ENCODE results near the gene MTA2.

Gene MTA2

GRCh38 chr11:62645946-62646824 lies 44.5 kb upstream of the MTA2 start, which contains the start of gene GANAB:
Gene GANAB, minus strand, starts transcription at chr11:62646613. Its CDS starts 14 bp downstream, at chr11:62646599.
- peaks cover 62% of the 10 kb centered on the region for H3K36me3 ChIP-seq (ENCODE audit: insufficient read depth, insufficient read length, low read length)
- DNase-seq (ENCODE audit: low read depth, low spot score), result peak; percentile 97

GRCh38 chr11:62645671-62645945 lies 43.9 kb upstream of the MTA2 start:
- TF ChIP-seq ZNF274 (IDR thresholded peaks at IDR 0.05; ENCODE audit: low read depth, low read length) (no peak), YY1 (IDR thresholded peaks at IDR 0.05; ENCODE audit: insufficient read depth, insufficient read length) (no peak), SUZ12 (IDR thresholded peaks at IDR 0.05; ENCODE audit: extremely low read depth, insufficient read depth, insufficient read length) (no peak)
- Histone ChIP-seq H3K4me3 (ENCODE audit: insufficient read length, low read depth) (peak overlapping the region; percentile 93), H3K4me1 (ENCODE audit: insufficient read depth, insufficient read length) (peaks cover 6% of the 10 kb centered on the region)

More at GRCh38 chr11:62645946-62646824, 44.5 kb upstream of the MTA2 start, which contains the start of gene GANAB:
- Histone ChIP-seq H3K4me3 (ENCODE audit: insufficient read length, low read depth) (peak within 1 kb of the TSS; percentile 93), H3K27me3 (ENCODE audit: insufficient read depth, insufficient read length) (no peaks in the 10 kb centered on the region), H3K4me1 (ENCODE audit: insufficient read depth, insufficient read length) (peaks cover 6% of the 10 kb centered on the region), H3K9ac (ENCODE audit: insufficient read length, low read depth) (peak within 1 kb of the TSS; percentile 98), H3K9me3 (ENCODE audit: insufficient read depth, low read length) (no peaks in the 10 kb centered on the region)
- peak; percentile 87 for TF ChIP-seq YY1 (IDR thresholded peaks at IDR 0.05; ENCODE audit: insufficient read depth, insufficient read length)
- no peak for TF ChIP-seq ZNF274 (IDR thresholded peaks at IDR 0.05; ENCODE audit: low read depth, low read length)

GRCh38 chr11:62644220-62644619 lies 42.6 kb upstream of the MTA2 start:
- peaks cover 6% of the 10 kb centered on the region for H3K4me1 ChIP-seq (ENCODE audit: insufficient read depth, insufficient read length)

More at GRCh38 chr11:62645671-62645945, 43.9 kb upstream of the MTA2 start:
- no peaks in the 10 kb centered on the region for H3K27me3 ChIP-seq (ENCODE audit: insufficient read depth, insufficient read length)
- DNase-seq (ENCODE audit: low read depth, low spot score), result no peak
- peaks cover 60% of the 10 kb centered on the region for H3K36me3 ChIP-seq (ENCODE audit: insufficient read depth, insufficient read length, low read length)
- peak overlapping the region; percentile 98 for H3K9ac ChIP-seq (ENCODE audit: insufficient read length, low read depth)
- no peaks in the 10 kb centered on the region for H3K9me3 ChIP-seq (ENCODE audit: insufficient read depth, low read length)

GRCh38 chr11:62632492-62632891 lies 30.8 kb upstream of the MTA2 start:
- no peak for DNase-seq (ENCODE audit: low read depth, low spot score)
- H3K9me3 ChIP-seq (ENCODE audit: insufficient read depth, low read length), result no peaks in the 10 kb centered on the region
- TF ChIP-seq YY1 (IDR thresholded peaks at IDR 0.05; ENCODE audit: insufficient read depth, insufficient read length) (no peak), SUZ12 (IDR thresholded peaks at IDR 0.05; ENCODE audit: extremely low read depth, insufficient read depth, insufficient read length) (no peak), ZNF274 (IDR thresholded peaks at IDR 0.05; ENCODE audit: low read depth, low read length) (no peak)
- peaks cover 94% of the 10 kb centered on the region for H3K36me3 ChIP-seq (ENCODE audit: insufficient read depth, insufficient read length, low read length)
- no peaks in the 10 kb centered on the region for H3K27me3 ChIP-seq (ENCODE audit: insufficient read depth, insufficient read length)
- H3K4me3 ChIP-seq (ENCODE audit: insufficient read length, low read depth), result no peak overlapping the region
- peaks cover 3% of the 10 kb centered on the region for H3K4me1 ChIP-seq (ENCODE audit: insufficient read depth, insufficient read length)
- H3K9ac ChIP-seq (ENCODE audit: insufficient read length, low read depth), result no peak overlapping the region

More at GRCh38 chr11:62644220-62644619, 42.6 kb upstream of the MTA2 start:
- Histone ChIP-seq H3K36me3 (ENCODE audit: insufficient read depth, insufficient read length, low read length) (peaks cover 58% of the 10 kb centered on the region), H3K27me3 (ENCODE audit: insufficient read depth, insufficient read length) (no peaks in the 10 kb centered on the region), H3K9me3 (ENCODE audit: insufficient read depth, low read length) (no peaks in the 10 kb centered on the region), H3K4me3 (ENCODE audit: insufficient read length, low read depth) (no peak overlapping the region), H3K9ac (ENCODE audit: insufficient read length, low read depth) (no peak overlapping the region)
- no peak for TF ChIP-seq YY1 (IDR thresholded peaks at IDR 0.05; ENCODE audit: insufficient read depth, insufficient read length)
- no peak for DNase-seq (ENCODE audit: low read depth, low spot score)

GRCh38 chr11:62627713-62628112 lies 26.0 kb upstream of the MTA2 start:
- TF ChIP-seq ZNF274 (IDR thresholded peaks at IDR 0.05; ENCODE audit: low read depth, low read length) (no peak), YY1 (IDR thresholded peaks at IDR 0.05; ENCODE audit: insufficient read depth, insufficient read length) (no peak), SUZ12 (IDR thresholded peaks at IDR 0.05; ENCODE audit: extremely low read depth, insufficient read depth, insufficient read length) (no peak)
- no peak for DNase-seq (ENCODE audit: low read depth, low spot score)
- H3K36me3 ChIP-seq (ENCODE audit: insufficient read depth, insufficient read length, low read length), result peaks cover 87% of the 10 kb centered on the region
- no peak overlapping the region for H3K9ac ChIP-seq (ENCODE audit: insufficient read length, low read depth)
- no peaks in the 10 kb centered on the region for H3K27me3 ChIP-seq (ENCODE audit: insufficient read depth, insufficient read length)
- H3K9me3 ChIP-seq (ENCODE audit: insufficient read depth, low read length), result no peaks in the 10 kb centered on the region
- H3K4me1 ChIP-seq (ENCODE audit: insufficient read depth, insufficient read length), result no peaks in the 10 kb centered on the region
- H3K4me3 ChIP-seq (ENCODE audit: insufficient read length, low read depth), result no peak overlapping the region

- DNase-seq (ENCODE audit: low read depth, low spot score), result no peak
- no peak overlapping the region for H3K9ac ChIP-seq (ENCODE audit: insufficient read length, low read depth)
- TF ChIP-seq SUZ12 (IDR thresholded peaks at IDR 0.05; ENCODE audit: extremely low read depth, insufficient read depth, insufficient read length) (no peak), YY1 (IDR thresholded peaks at IDR 0.05; ENCODE audit: insufficient read depth, insufficient read length) (no peak), ZNF274 (IDR thresholded peaks at IDR 0.05; ENCODE audit: low read depth, low read length) (no peak)
- H3K4me3 ChIP-seq (ENCODE audit: insufficient read length, low read depth), result no peak overlapping the region
- H3K36me3 ChIP-seq (ENCODE audit: insufficient read depth, insufficient read length, low read length), result peaks cover 46% of the 10 kb centered on the region
- H3K27me3 ChIP-seq (ENCODE audit: insufficient read depth, insufficient read length), result no peaks in the 10 kb centered on the region
- H3K9me3 ChIP-seq (ENCODE audit: insufficient read depth, low read length), result no peaks in the 10 kb centered on the region
- no peaks in the 10 kb centered on the region for H3K4me1 ChIP-seq (ENCODE audit: insufficient read depth, insufficient read length)
Observed at GRCh38 chr11:62622476-62623089, 20.9 kb upstream of the MTA2 start.

Measured in NT2/D1 (cell line).